Neural cell (in vitro differentiated cells): ENCODE measurements around the gene TMEM196. TPM values are rescaled to one million over a fixed set of nuclear protein-coding genes. Genes with fewer than 3 reads are reported as not detected.

Experiments used
- H2AFZ ChIP-seq: fragments of 200-600, 300-800 bp; sonication (generic), shearing (Covaris generic); 2 replicates; pipeline ENCODE4 v1.6.0; 2014; ENCODE audit warnings: low read depth, mild to moderate bottlenecking, antibody characterized with exemption, low read length, moderate library complexity
- H3F3A ChIP-seq: fragments of 200-600 bp; shearing (Covaris generic); 2 replicates; pipeline ENCODE4 v1.6.1; 2016; ENCODE audit warnings: mild to moderate bottlenecking, moderate library complexity, mixed read lengths, antibody characterized with exemption, low read length; ENCODE audit not compliant: insufficient read depth, poor library complexity, severe bottlenecking
- H3K27ac ChIP-seq: fragments of 200-600, 300-800 bp; sonication (generic), shearing (Covaris generic); 2 replicates; pipeline ENCODE4 v1.5.1; 2014; ENCODE audit warnings: mild to moderate bottlenecking, low read length, moderate library complexity
- H3K27me3 ChIP-seq: fragments of 300-800, 200-600 bp; sonication (generic), shearing (Covaris generic); 2 replicates; pipeline ENCODE4 v1.6.0; 2014; ENCODE audit warnings: mild to moderate bottlenecking, low read depth, low read length, moderate library complexity; ENCODE audit not compliant: insufficient read depth
- H3K36me3 ChIP-seq: fragments of 300-800, 200-600 bp; sonication (generic), shearing (Covaris generic); 2 replicates; pipeline ENCODE4 v1.5.1; 2014; ENCODE audit warnings: mild to moderate bottlenecking, antibody characterized with exemption, low read length, moderate library complexity; ENCODE audit not compliant: insufficient read depth
- H3K4me2 ChIP-seq: fragments of 300-800, 200-600 bp; sonication (generic), shearing (Covaris generic); 2 replicates; pipeline ENCODE4 v1.6.0; 2014; ENCODE audit warnings: mild to moderate bottlenecking, low read length
- H3K4me3 ChIP-seq: fragments of 300-800, 200-600 bp; sonication (generic), shearing (Covaris generic); 2 replicates; pipeline ENCODE4 v1.5.1; 2014; ENCODE audit warnings: mild to moderate bottlenecking, low read length, moderate library complexity
- H3K79me2 ChIP-seq: fragments of 200-600 bp; shearing (Covaris generic); replicated peaks from 2 replicates; pipeline ENCODE4 v1.6.0; 2014; ENCODE audit warnings: mild to moderate bottlenecking, low read length, moderate library complexity; ENCODE audit not compliant: insufficient read depth
- H3K9ac ChIP-seq: fragments of 300-800, 200-600 bp; sonication (generic), shearing (Covaris generic); 2 replicates; pipeline ENCODE4 v1.6.1; 2016; ENCODE audit warnings: mild to moderate bottlenecking, low read length, mixed read lengths
- H3K9me2 ChIP-seq: fragments of 200-600 bp; shearing (Covaris generic); 2 replicates; pipeline ENCODE4 v1.6.1; 2016; ENCODE audit warnings: mild to moderate bottlenecking, low read length, mixed read lengths; ENCODE audit not compliant: insufficient read depth
- H3K9me3 ChIP-seq: fragments of 200-600, 300-800 bp; sonication (generic), shearing (Covaris generic); 2 replicates; pipeline ENCODE4 v1.6.1; 2016; ENCODE audit warnings: mild to moderate bottlenecking, mixed run types, low read length, moderate library complexity, mixed read lengths
- H4K20me1 ChIP-seq: fragments of 200-600 bp; shearing (Covaris generic); 2 replicates; pipeline ENCODE4 v1.6.1; 2016; ENCODE audit warnings: mild to moderate bottlenecking, mixed run types; ENCODE audit not compliant: insufficient read depth
- EP300 ChIP-seq: fragments of 450-650 bp; conservative IDR thresholded peaks from 2 replicates; pipeline ENCODE4 v1.6.1; 2014; ENCODE audit warnings: antibody characterized with exemption, mild to moderate bottlenecking, moderate library complexity; ENCODE audit not compliant: poor library complexity, severe bottlenecking
- EZH2 ChIP-seq: fragments of 200-600, 300-800 bp; shearing (Covaris generic), sonication (generic); IDR thresholded peaks from 2 replicates; pipeline ENCODE4 v1.6.1; 2014; ENCODE audit warnings: antibody characterized with exemption, low read length, borderline replicate concordance, mild to moderate bottlenecking; ENCODE audit not compliant: insufficient read depth, poor library complexity, severe bottlenecking
- MXI1 ChIP-seq: fragments of 450-650 bp; conservative IDR thresholded peaks from 2 replicates; pipeline ENCODE4 v1.6.1; 2014; ENCODE audit warnings: antibody characterized with exemption, mild to moderate bottlenecking; ENCODE audit not compliant: poor library complexity, severe bottlenecking
- POLR2AphosphoS5 ChIP-seq: IDR thresholded peaks from 2 replicates; pipeline ENCODE4 v1.6.1; 2012
- RAD21 ChIP-seq: fragments of 450-650 bp; conservative IDR thresholded peaks from 2 replicates; pipeline ENCODE4 v1.6.1; 2014; ENCODE audit warnings: antibody characterized with exemption, mild to moderate bottlenecking, moderate library complexity
- REST ChIP-seq: IDR thresholded peaks from 2 replicates; pipeline ENCODE4 v1.6.1; 2012; ENCODE audit warnings: borderline replicate concordance
- SMC3 ChIP-seq: fragments of 450-650 bp; conservative IDR thresholded peaks from 2 replicates; pipeline ENCODE4 v1.6.1; 2014; ENCODE audit warnings: antibody characterized with exemption, mild to moderate bottlenecking, moderate library complexity; ENCODE audit not compliant: poor library complexity
- TAF1 ChIP-seq: IDR thresholded peaks from 2 replicates; pipeline ENCODE4 v1.6.1; 2012; ENCODE audit warnings: low read depth
- polyA plus RNA-seq: library from polyadenylated mRNA; depleted of rRNA; stranded (reverse); fragments of >200 nt; gene quantifications from 2 replicates; pipeline ENCODE4 v1.2.3, GENCODE V29; 2014
- TF ChIP-seq, protein P1 (sequence below): fragments of 450-650 bp; IDR thresholded peaks from 2 replicates; pipeline ENCODE4 v1.5.1; 2014; ENCODE audit warnings: antibody characterized with exemption, mild to moderate bottlenecking, moderate library complexity; ENCODE audit not compliant: poor library complexity, severe bottlenecking

The TMEM196 gene
- polyA plus RNA-seq, 1 donor from 2014 or later = 35.7 TPM

DNA sequence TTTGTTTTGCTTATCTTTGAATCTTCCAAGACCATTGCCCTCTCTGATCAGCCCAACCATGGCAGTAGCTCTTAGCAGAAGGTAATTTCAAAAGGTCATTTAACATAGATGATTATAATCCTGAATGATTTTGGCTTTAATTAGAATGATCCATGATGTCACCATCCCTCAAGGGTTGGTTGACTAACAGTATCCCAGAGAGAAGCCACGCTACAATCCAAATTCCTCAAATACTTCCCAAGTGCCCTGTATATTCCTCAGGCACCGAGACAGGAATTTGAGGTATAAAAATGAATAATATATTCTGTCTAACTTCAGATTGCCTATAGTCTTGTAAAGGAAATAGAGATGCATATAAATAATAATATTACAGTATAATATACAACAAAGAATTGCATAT is 42.1 kb upstream of the TMEM196 start:
- Histone ChIP-seq H3K9me2 (no peaks in the 10 kb centered on the region), H3F3A (no peaks in the 10 kb centered on the region), H3K9ac (no peak overlapping the region), H3K9me3 (no peaks in the 10 kb centered on the region), H3K79me2 (no peaks in the 10 kb centered on the region), H3K4me2 (no peak overlapping the region), H3K4me3 (no peak overlapping the region), H4K20me1 (no peaks in the 10 kb centered on the region), H3K27ac (peak overlapping the region; percentile 35), H3K36me3 (no peaks in the 10 kb centered on the region), H2AFZ (no peak overlapping the region), H3K27me3 (no peaks in the 10 kb centered on the region)
- TF ChIP-seq SMC3 = no peak
- TF ChIP-seq EP300 = no peak
- TF ChIP-seq, protein P1, sequence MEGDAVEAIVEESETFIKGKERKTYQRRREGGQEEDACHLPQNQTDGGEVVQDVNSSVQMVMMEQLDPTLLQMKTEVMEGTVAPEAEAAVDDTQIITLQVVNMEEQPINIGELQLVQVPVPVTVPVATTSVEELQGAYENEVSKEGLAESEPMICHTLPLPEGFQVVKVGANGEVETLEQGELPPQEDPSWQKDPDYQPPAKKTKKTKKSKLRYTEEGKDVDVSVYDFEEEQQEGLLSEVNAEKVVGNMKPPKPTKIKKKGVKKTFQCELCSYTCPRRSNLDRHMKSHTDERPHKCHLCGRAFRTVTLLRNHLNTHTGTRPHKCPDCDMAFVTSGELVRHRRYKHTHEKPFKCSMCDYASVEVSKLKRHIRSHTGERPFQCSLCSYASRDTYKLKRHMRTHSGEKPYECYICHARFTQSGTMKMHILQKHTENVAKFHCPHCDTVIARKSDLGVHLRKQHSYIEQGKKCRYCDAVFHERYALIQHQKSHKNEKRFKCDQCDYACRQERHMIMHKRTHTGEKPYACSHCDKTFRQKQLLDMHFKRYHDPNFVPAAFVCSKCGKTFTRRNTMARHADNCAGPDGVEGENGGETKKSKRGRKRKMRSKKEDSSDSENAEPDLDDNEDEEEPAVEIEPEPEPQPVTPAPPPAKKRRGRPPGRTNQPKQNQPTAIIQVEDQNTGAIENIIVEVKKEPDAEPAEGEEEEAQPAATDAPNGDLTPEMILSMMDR = no peak
- TF ChIP-seq TAF1 = no peak
- TF ChIP-seq MXI1 = no peak
- TF ChIP-seq RAD21 = no peak
- no peak for TF ChIP-seq POLR2AphosphoS5
- no peak for TF ChIP-seq EZH2
- no peak for TF ChIP-seq REST

- H3K4me2 ChIP-seq = no peak overlapping the region
- no peak overlapping the region for H3K9ac ChIP-seq
- H3K36me3 ChIP-seq = no peaks in the 10 kb centered on the region
- no peak overlapping the region for H2AFZ ChIP-seq
- H3K4me3 ChIP-seq = no peak overlapping the region
- H3K79me2 ChIP-seq = no peaks in the 10 kb centered on the region
- H4K20me1 ChIP-seq = no peaks in the 10 kb centered on the region
- H3K27ac ChIP-seq = no peak overlapping the region
- no peaks in the 10 kb centered on the region for H3K27me3 ChIP-seq
- TF ChIP-seq REST (no peak), POLR2AphosphoS5 (no peak), RAD21 (no peak), MXI1 (no peak), EZH2 (no peak), SMC3 (no peak), EP300 (no peak), TAF1 (no peak)
- TF ChIP-seq, protein P1 = no peak
- H3K9me2 ChIP-seq = no peaks in the 10 kb centered on the region
- no peaks in the 10 kb centered on the region for H3K9me3 ChIP-seq
- H3F3A ChIP-seq = no peaks in the 10 kb centered on the region
Measured at GRCh38 chr7:19814776-19815175, 41.4 kb upstream of the TMEM196 start.
